ENCODE data around the gene ZSWIM5.
A peak's percentile ranks its signal among the peaks of the same experiment; 100 is the strongest.
"Not testable (repeated sequence)": the region's sequence is repeated elsewhere in the genome, so short reads cannot be mapped to it uniquely, and the experiment has no call there.

Gene ZSWIM5

GRCh38 chr1:45205011-45205909, 1.1 kb downstream of the ZSWIM5 start:
- peak; percentile 67 for DNase-seq (ENCODE audit: low spot score)

GRCh38 chr1:45200906-45201500, 5.4 kb downstream of the ZSWIM5 start:
- no peak for DNase-seq (ENCODE audit: low spot score)

GRCh38 chr1:45200435-45200834, 6.0 kb downstream of the ZSWIM5 start:
- no peak for DNase-seq (ENCODE audit: low spot score)

- DNase-seq (ENCODE audit: low spot score): no peak
Measured at GRCh38 chr1:45198185-45198584, 8.2 kb downstream of the ZSWIM5 start.

- no peak for DNase-seq (ENCODE audit: low spot score)
Measured at GRCh38 chr1:45196863-45197262, 9.5 kb downstream of the ZSWIM5 start.

GRCh38 chr1:45191418-45191783, 15.0 kb downstream of the ZSWIM5 start:
- no peak for DNase-seq (ENCODE audit: low spot score)

- no peak for DNase-seq (ENCODE audit: low spot score)
Measured at GRCh38 chr1:45187725-45188124, 18.7 kb downstream of the ZSWIM5 start.

- not testable (repeated sequence) for DNase-seq (ENCODE audit: low spot score)
Measured at GRCh38 chr1:45179918-45180519, 26.4 kb downstream of the ZSWIM5 start.

- no peak for DNase-seq (ENCODE audit: low spot score)
Measured at GRCh38 chr1:45177452-45177851, 29.0 kb downstream of the ZSWIM5 start.

GRCh38 chr1:45172764-45173163, 33.6 kb downstream of the ZSWIM5 start:
- no peak for DNase-seq (ENCODE audit: low spot score)

GRCh38 chr1:45172005-45172404, 34.4 kb downstream of the ZSWIM5 start:
- DNase-seq (ENCODE audit: low spot score): no peak

GRCh38 chr1:45171575-45171974, 34.8 kb downstream of the ZSWIM5 start:
- no peak for DNase-seq (ENCODE audit: low spot score)

GRCh38 chr1:45170151-45170742, 36.2 kb downstream of the ZSWIM5 start:
- DNase-seq (ENCODE audit: low spot score): no peak

- DNase-seq (ENCODE audit: low spot score): not testable (repeated sequence)
Measured at GRCh38 chr1:45167947-45168346, 38.5 kb downstream of the ZSWIM5 start.

- not testable (repeated sequence) for DNase-seq (ENCODE audit: low spot score)
Measured at GRCh38 chr1:45164307-45164706, 42.1 kb downstream of the ZSWIM5 start.

GRCh38 chr1:45163111-45163510, 43.3 kb downstream of the ZSWIM5 start:
- not testable (repeated sequence) for DNase-seq (ENCODE audit: low spot score)

- not testable (repeated sequence) for DNase-seq (ENCODE audit: low spot score)
Measured at GRCh38 chr1:45162041-45163035, 44.1 kb downstream of the ZSWIM5 start.

GRCh38 chr1:45155957-45156356, 50.4 kb downstream of the ZSWIM5 start:
- no peak for DNase-seq (ENCODE audit: low spot score)

- no peak for DNase-seq (ENCODE audit: low spot score)
Measured at GRCh38 chr1:45155423-45155822, 51.0 kb downstream of the ZSWIM5 start.

GRCh38 chr1:45152126-45152525, 54.3 kb downstream of the ZSWIM5 start:
- DNase-seq (ENCODE audit: low spot score): no peak

- DNase-seq (ENCODE audit: low spot score): no peak
Measured at GRCh38 chr1:45148209-45148825, 58.1 kb downstream of the ZSWIM5 start.
